Amniotic stem cell (primary cell): Measurements from ENCODE around the gene UBE2Q1.
"Not testable (repeated sequence)": the region's sequence is repeated elsewhere in the genome, so short reads cannot be mapped to it uniquely, and the experiment has no call there.

Experiments used
- DNase-seq: peaks from one replicate; lab custom pipeline; 2025; lab: John Stamatoyannopoulos, UW

UBE2Q1 gene

GRCh38 chr1:154550657-154551056, 7.8 kb downstream of the UBE2Q1 start:
- DNase-seq: no peak

GRCh38 chr1:154550070-154550469, 8.4 kb downstream of the UBE2Q1 start:
- no peak for DNase-seq

- no peak for DNase-seq
Observed at GRCh38 chr1:154549202-154549770, 9.2 kb downstream of the UBE2Q1 start.

GRCh38 chr1:154548028-154548427, 10.4 kb downstream of the UBE2Q1 start:
- DNase-seq: no peak

GRCh38 chr1:154547105-154547732, 11.2 kb downstream of the UBE2Q1 start:
- no peak for DNase-seq

- DNase-seq: no peak
Observed at GRCh38 chr1:154546264-154547063, 12.0 kb downstream of the UBE2Q1 start.

GRCh38 chr1:154541231-154541630, 17.2 kb downstream of the UBE2Q1 start:
- DNase-seq: no peak

- no peak for DNase-seq
Observed at GRCh38 chr1:154539486-154540483, 18.7 kb downstream of the UBE2Q1 start.

GRCh38 chr1:154536570-154536969, 21.9 kb downstream of the UBE2Q1 start:
- no peak for DNase-seq

- DNase-seq: no peak
Observed at GRCh38 chr1:154533952-154534844, 24.3 kb downstream of the UBE2Q1 start.

- DNase-seq: not testable (repeated sequence)
Observed at GRCh38 chr1:154531950-154532349, 26.5 kb downstream of the UBE2Q1 start.

- no peak for DNase-seq
Observed at GRCh38 chr1:154529308-154529707, 29.2 kb downstream of the UBE2Q1 start.

GRCh38 chr1:154527192-154527591, 31.3 kb downstream of the UBE2Q1 start:
- DNase-seq: no peak

- no peak for DNase-seq
Observed at GRCh38 chr1:154524881-154525280, 33.6 kb downstream of the UBE2Q1 start.

GRCh38 chr1:154521695-154522094, 36.8 kb downstream of the UBE2Q1 start:
- no peak for DNase-seq

GRCh38 chr1:154520333-154520732, 38.1 kb downstream of the UBE2Q1 start:
- no peak for DNase-seq

- no peak for DNase-seq
Observed at GRCh38 chr1:154519591-154519991, 38.9 kb downstream of the UBE2Q1 start.

GRCh38 chr1:154517661-154518060, 40.8 kb downstream of the UBE2Q1 start:
- DNase-seq: no peak

GRCh38 chr1:154514066-154514553, 44.4 kb downstream of the UBE2Q1 start:
- no peak for DNase-seq

- no peak for DNase-seq
Observed at GRCh38 chr1:154512760-154513159, 45.7 kb downstream of the UBE2Q1 start.

- no peak for DNase-seq
Observed at GRCh38 chr1:154503898-154504297, 54.6 kb downstream of the UBE2Q1 start.
